ENCODE results near the gene KDM1B.

KDM1B gene

DNA sequence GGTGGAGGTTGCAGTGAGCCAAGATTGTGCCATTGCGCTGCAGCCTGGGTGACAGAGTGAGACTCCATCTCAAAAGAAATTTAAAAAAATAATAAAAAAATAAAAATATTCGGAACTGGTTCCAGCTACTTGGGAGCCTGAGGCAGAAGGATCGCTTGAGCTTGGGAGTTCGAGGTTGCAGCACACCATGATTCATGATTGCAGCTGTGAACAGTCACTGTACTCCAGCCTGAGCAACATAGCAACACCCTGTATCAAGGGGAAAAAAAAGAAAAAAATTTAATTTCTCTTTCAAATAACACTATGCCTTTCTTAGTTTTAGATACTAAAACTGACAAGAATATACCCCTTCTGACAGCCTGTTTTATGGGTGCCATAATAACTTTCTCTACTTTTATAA is 10.5 kb downstream of the KDM1B start:
- H3K9me2 ChIP-seq (replicated peaks; ENCODE audit: insufficient read depth, low read length): no peaks in the 10 kb centered on the region
- H3K9me3 ChIP-seq (replicated peaks; ENCODE audit: insufficient read depth, low read length): no peaks in the 10 kb centered on the region
- H3K27ac ChIP-seq (ENCODE audit: low read length): no peak overlapping the region
- no peaks in the 10 kb centered on the region for H3F3A ChIP-seq (ENCODE audit: insufficient read depth, low read length)
- TF ChIP-seq CTCF (IDR thresholded peaks at IDR 0.05; ENCODE audit: low read length) (no peak), EZH2phosphoT487 (IDR thresholded peaks at IDR 0.05; ENCODE audit: low read length) (no peak), EZH2 (optimal IDR thresholded peaks at IDR 0.05; ENCODE audit: low read depth, low read length) (no peak)
- H3K36me3 ChIP-seq (replicated peaks; ENCODE audit: insufficient read depth, low read length): no peaks in the 10 kb centered on the region
- no peak overlapping the region for H3K4me3 ChIP-seq (ENCODE audit: low read length)
- H3K9ac ChIP-seq (ENCODE audit: low read length): no peak overlapping the region
- no peak for DNase-seq
- no peaks in the 10 kb centered on the region for H3K27me3 ChIP-seq (replicated peaks; ENCODE audit: insufficient read depth, low read length)
- H3K79me2 ChIP-seq (ENCODE audit: low read length): no peaks in the 10 kb centered on the region
- H3K4me2 ChIP-seq (ENCODE audit: low read depth, low read length): no peak overlapping the region
- H2AFZ ChIP-seq (ENCODE audit: low read length): no peak overlapping the region
- no peaks in the 10 kb centered on the region for H4K20me1 ChIP-seq (ENCODE audit: insufficient read depth, low read length)
- H3K4me1 ChIP-seq (ENCODE audit: low read length): no peaks in the 10 kb centered on the region

GRCh38 chr6:18166312-18167036 is 11.3 kb downstream of the KDM1B start:
- Histone ChIP-seq H3K9ac (ENCODE audit: low read length) (no peak overlapping the region), H2AFZ (ENCODE audit: low read length) (no peak overlapping the region), H3K27ac (ENCODE audit: low read length) (no peak overlapping the region), H4K20me1 (ENCODE audit: insufficient read depth, low read length) (no peaks in the 10 kb centered on the region), H3K36me3 (replicated peaks; ENCODE audit: insufficient read depth, low read length) (no peaks in the 10 kb centered on the region), H3K79me2 (ENCODE audit: low read length) (no peaks in the 10 kb centered on the region), H3K4me2 (ENCODE audit: low read depth, low read length) (no peak overlapping the region), H3K9me3 (replicated peaks; ENCODE audit: insufficient read depth, low read length) (no peaks in the 10 kb centered on the region), H3F3A (ENCODE audit: insufficient read depth, low read length) (no peaks in the 10 kb centered on the region), H3K9me2 (replicated peaks; ENCODE audit: insufficient read depth, low read length) (no peaks in the 10 kb centered on the region), H3K4me1 (ENCODE audit: low read length) (no peaks in the 10 kb centered on the region), H3K27me3 (replicated peaks; ENCODE audit: insufficient read depth, low read length) (no peaks in the 10 kb centered on the region), H3K4me3 (ENCODE audit: low read length) (no peak overlapping the region)
- DNase-seq: no peak
- TF ChIP-seq EZH2 (optimal IDR thresholded peaks at IDR 0.05; ENCODE audit: low read depth, low read length) (no peak), EZH2phosphoT487 (IDR thresholded peaks at IDR 0.05; ENCODE audit: low read length) (no peak), CTCF (IDR thresholded peaks at IDR 0.05; ENCODE audit: low read length) (no peak)

DNA sequence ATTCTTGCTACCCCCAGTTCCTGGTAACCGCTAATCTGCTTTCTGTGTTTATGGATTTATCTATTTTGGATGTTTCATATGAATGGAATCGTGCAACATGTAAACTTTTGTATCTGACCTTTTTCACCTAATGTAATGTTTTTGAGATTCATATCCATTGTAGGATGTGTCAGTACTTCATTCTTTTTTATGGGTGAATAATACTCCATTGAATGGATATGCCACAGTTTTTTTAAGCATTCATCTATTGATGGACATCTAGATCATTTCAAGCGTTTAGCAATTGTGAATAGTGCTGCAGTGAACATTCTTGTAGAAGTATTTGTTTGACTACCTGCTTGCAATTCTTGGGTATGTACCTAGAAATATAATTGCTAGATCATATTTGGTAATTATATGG is 13.0 kb downstream of the KDM1B start:
- no peaks in the 10 kb centered on the region for H4K20me1 ChIP-seq (ENCODE audit: insufficient read depth, low read length)
- H3K27me3 ChIP-seq (replicated peaks; ENCODE audit: insufficient read depth, low read length): no peaks in the 10 kb centered on the region
- DNase-seq: no peak
- no peak overlapping the region for H3K27ac ChIP-seq (ENCODE audit: low read length)
- no peaks in the 10 kb centered on the region for H3K36me3 ChIP-seq (replicated peaks; ENCODE audit: insufficient read depth, low read length)
- no peak overlapping the region for H2AFZ ChIP-seq (ENCODE audit: low read length)
- H3K4me1 ChIP-seq (ENCODE audit: low read length): no peaks in the 10 kb centered on the region
- H3F3A ChIP-seq (ENCODE audit: insufficient read depth, low read length): no peaks in the 10 kb centered on the region
- TF ChIP-seq EZH2phosphoT487 (IDR thresholded peaks at IDR 0.05; ENCODE audit: low read length) (no peak), CTCF (IDR thresholded peaks at IDR 0.05; ENCODE audit: low read length) (no peak), EZH2 (optimal IDR thresholded peaks at IDR 0.05; ENCODE audit: low read depth, low read length) (no peak)
- H3K9me3 ChIP-seq (replicated peaks; ENCODE audit: insufficient read depth, low read length): no peaks in the 10 kb centered on the region
- no peak overlapping the region for H3K9ac ChIP-seq (ENCODE audit: low read length)
- no peaks in the 10 kb centered on the region for H3K79me2 ChIP-seq (ENCODE audit: low read length)
- H3K4me3 ChIP-seq (ENCODE audit: low read length): no peak overlapping the region
- no peak overlapping the region for H3K4me2 ChIP-seq (ENCODE audit: low read depth, low read length)
- H3K9me2 ChIP-seq (replicated peaks; ENCODE audit: insufficient read depth, low read length): no peaks in the 10 kb centered on the region
